HepG2 (cell line): ENCODE data around the gene EPM2A. TPM values are rescaled to one million over a fixed set of nuclear protein-coding genes. Genes with fewer than 3 reads are reported as not detected.
A peak's percentile ranks its signal among the peaks of the same experiment; 100 is the strongest.

Experiments
- ATAC-seq: fragments of 200-7000 bp; cut with Tn5 transposase; 3 replicates; pipeline ENCODE4 v1.9.1; 2020; ENCODE audit warnings: mild to moderate bottlenecking, moderate library complexity
- BruUV-seq: library from RNA; stranded (reverse); fragments of 400-500 nt; replicated peaks from 2 replicates; lab custom pipeline; 2021; lab: Mats Ljungman, UMichigan
- CTCF ChIA-PET: fragments of 300-600 bp; formaldehyde crosslinking; extraction: SDS; loops from one replicate; lab custom pipeline; 2021; ENCODE audit warnings: low total read pairs, inconsistent platforms, low intra/inter-chr PET ratio; lab: Yijun Ruan, JAX
- POLR2A ChIA-PET: fragments of 350-600 bp; sonication (Branson Sonifier 250); formaldehyde crosslinking; loops from one replicate; lab custom pipeline; 2020; ENCODE audit warnings: antibody characterized with exemption, inconsistent platforms; lab: Yijun Ruan, JAX
- DNase-seq: peaks from one replicate; pipeline ENCODE4 v3.0.0-alpha.2; 2015; ENCODE audit warnings: low spot score
- FAIRE-seq: peaks from 3 replicates; lab custom pipeline; 2011; peaks lifted over from hg19 to GRCh38; lab: Jason Lieb, UNC
- H2AFZ ChIP-seq: one replicate; pipeline ENCODE4 v1.6.1; 2011; ENCODE audit warnings: low read length, inconsistent platforms
- H3K27ac ChIP-seq: fragments of 300-600 bp; 3 replicates; pipeline ENCODE4 v1.8.0; 2011; ENCODE audit warnings: mixed run types, mild to moderate bottlenecking, mixed read lengths, low read length, inconsistent platforms; ENCODE audit not compliant: insufficient read depth; ENCODE audit errors: extremely low read length
- H3K27me3 ChIP-seq, 2 experiments: fragments of 200-600 bp in 1 of 2; 2 replicates in 1 of 2; 3 replicates in 1 of 2; pipeline versions ENCODE4 v1.6.0 to v1.8.0; 2011; ENCODE audit warnings: low read length in 2 of 2, mild to moderate bottlenecking in 2 of 2, moderate library complexity in 2 of 2, inconsistent platforms in 1 of 2; ENCODE audit not compliant: insufficient read depth in 2 of 2, control insufficient read depth in 1 of 2
- H3K36me3 ChIP-seq, 2 experiments: fragments of 200-600 bp in 1 of 2; replicated peaks in 1 of 2; 2 replicates in 1 of 2; 3 replicates in 1 of 2; pipeline versions ENCODE4 v1.5.1 to v1.8.0; 2011; ENCODE audit warnings: low read length in 2 of 2, inconsistent platforms in 1 of 2; ENCODE audit not compliant: insufficient read depth in 2 of 2, control insufficient read depth in 1 of 2
- H3K4me1 ChIP-seq: 2 replicates; pipeline ENCODE4 v1.5.1; 2012; ENCODE audit warnings: low read length, inconsistent platforms; ENCODE audit not compliant: insufficient read depth
- H3K4me2 ChIP-seq: 2 replicates; pipeline ENCODE4 v1.6.0; 2011; ENCODE audit warnings: low read depth, low read length, inconsistent platforms
- H3K4me3 ChIP-seq, 3 experiments: fragments of 200-600 bp in 1 of 3; sonication (generic), shearing (Covaris generic) in 1 of 3; replicated peaks in 1 of 3; 2 replicates each; pipeline ENCODE4 v1.5.1; 2011 to 2016; ENCODE audit warnings: low read length in 3 of 3, inconsistent platforms in 2 of 3, low read depth in 2 of 3, mild to moderate bottlenecking in 2 of 3, control low read depth in 1 of 3, mixed read lengths in 1 of 3; ENCODE audit not compliant: insufficient read depth in 1 of 3
- H3K79me2 ChIP-seq: one replicate; pipeline ENCODE4 v1.6.1; 2011; ENCODE audit warnings: low read length, inconsistent platforms; ENCODE audit not compliant: insufficient read depth
- H3K9ac ChIP-seq: 2 replicates; pipeline ENCODE4 v1.6.0; 2011; ENCODE audit warnings: mild to moderate bottlenecking, low read depth, low read length, inconsistent platforms; ENCODE audit not compliant: insufficient read depth
- H3K9me3 ChIP-seq: 2 replicates; pipeline ENCODE4 v1.5.1; 2012; ENCODE audit warnings: mild to moderate bottlenecking, low read length
- H4K20me1 ChIP-seq: 2 replicates; pipeline ENCODE4 v1.6.0; 2011; ENCODE audit warnings: inconsistent platforms, mild to moderate bottlenecking, low read length, moderate library complexity; ENCODE audit not compliant: insufficient read depth
- DNMT1 ChIP-seq: sonication (generic); formaldehyde crosslinking; IDR thresholded peaks from 2 replicates; pipeline ENCODE4 v1.5.1; 2020; ENCODE audit warnings: mild to moderate bottlenecking, missing genetic modification reagents
- EEA1 ChIP-seq: sonication (generic); formaldehyde crosslinking; IDR thresholded peaks from 2 replicates; pipeline ENCODE4 v1.5.1; 2020; ENCODE audit warnings: mild to moderate bottlenecking, missing genetic modification reagents, borderline replicate concordance
- HNRNPK ChIP-seq: fragments of 200-400 bp; formaldehyde crosslinking; IDR thresholded peaks from 2 replicates; pipeline ENCODE4 v1.6.1; 2018; ENCODE audit warnings: low read length, low read depth, moderate library complexity, mild to moderate bottlenecking; ENCODE audit not compliant: poor library complexity, severe bottlenecking
- MED13 ChIP-seq: sonication (generic); formaldehyde crosslinking; IDR thresholded peaks from 2 replicates; pipeline ENCODE4 v1.5.0; 2020; ENCODE audit warnings: missing genetic modification reagents
- NFIC ChIP-seq: IDR thresholded peaks from 2 replicates; pipeline ENCODE4 v1.6.1; 2012; ENCODE audit warnings: mild to moderate bottlenecking, low read length, inconsistent platforms
- PCBP1 ChIP-seq: fragments of 200-400 bp; formaldehyde crosslinking; IDR thresholded peaks from 2 replicates; pipeline ENCODE4 v1.6.1; 2017; ENCODE audit warnings: mild to moderate bottlenecking, low read depth, low read length, borderline replicate concordance
- PRMT3 ChIP-seq: sonication (generic); formaldehyde crosslinking; IDR thresholded peaks from 2 replicates; pipeline ENCODE4 v1.8.1; 2022; ENCODE audit warnings: low read depth, mild to moderate bottlenecking, moderate library complexity, missing genetic modification reagents, borderline replicate concordance
- RFX1 ChIP-seq: fragments of 450-650 bp; IDR thresholded peaks from 2 replicates; pipeline ENCODE4 v1.6.1; 2017
- ZBTB7B ChIP-seq: sonication (generic); formaldehyde crosslinking; IDR thresholded peaks from 2 replicates; pipeline ENCODE4 v1.4.0; 2020; ENCODE audit warnings: missing genetic modification reagents
- ZBTB8A ChIP-seq: sonication (generic); formaldehyde crosslinking; IDR thresholded peaks from 2 replicates; pipeline ENCODE4 v1.4.0; 2020; ENCODE audit warnings: mild to moderate bottlenecking, low read depth, missing genetic modification reagents, borderline replicate concordance
- ZNF17 ChIP-seq: sonication (generic); formaldehyde crosslinking; IDR thresholded peaks from 2 replicates; pipeline ENCODE4 v1.5.0; 2020; ENCODE audit warnings: mild to moderate bottlenecking, missing genetic modification reagents
- ZNF775 ChIP-seq: sonication (generic); formaldehyde crosslinking; IDR thresholded peaks from 2 replicates; pipeline ENCODE4 v1.4.0; 2020; ENCODE audit warnings: missing genetic modification reagents, mild to moderate bottlenecking, moderate library complexity, borderline replicate concordance
- WGBS: methylation state at CpG from one replicate; pipeline ENCODE4 v1.1.6; 2017; ENCODE audit warnings: low lambda C conversion rate; 5-methylcytosine and 5-hydroxymethylcytosine counted together
- in situ Hi-C: cut with HindIII; loops from 2 replicates; pipeline ENCODE4 v1.10.0; 2017; ENCODE audit warnings: low pct_unique_long_range_greater_than_20kb; ENCODE audit not compliant: extremely low pct_ligation_motif_present
- intact Hi-C: fragments of 100-400 bp; cut with micrococcal nuclease; formaldehyde crosslinking; loops from one replicate; pipeline ENCODE4 v1.10.0; 2022; ENCODE audit not compliant: unreplicated experiment
- polyA plus RNA-seq, 8 experiments: library from polyadenylated mRNA; depleted of rRNA in 3 of 8; stranded (reverse) in 7 of 8; unstranded in 1 of 8; fragments of >200 nt; fragmentation: Illumina TruSeq in 4 of 8; extraction: Trizol in 4 of 8; gene quantifications; 2 replicates each; pipeline versions ENCODE4 v1.2.1 to v1.2.3, GENCODE V29; 2011 to 2016; ENCODE audit warnings: low read depth in 4 of 8, missing spikeins in 1 of 8, mixed read lengths in 1 of 8; ENCODE audit not compliant: insufficient read depth in 1 of 8
- total RNA-seq, 5 experiments: library from RNA; depleted of rRNA; stranded (reverse); fragments of >200 nt; fragmentation: Illumina TruSeq; extraction: Trizol; gene quantifications; 2 replicates each; pipeline ENCODE4 v1.2.3, GENCODE V29; 2016; ENCODE audit warnings: low read depth in 1 of 5

The EPM2A gene
- total and polyA plus RNA-seq, 2 of the 13 experiments (the other 11 are each of a cell fraction or from before 2014, with no cell fraction given), result 4.6 to 9.2 TPM

DNA sequence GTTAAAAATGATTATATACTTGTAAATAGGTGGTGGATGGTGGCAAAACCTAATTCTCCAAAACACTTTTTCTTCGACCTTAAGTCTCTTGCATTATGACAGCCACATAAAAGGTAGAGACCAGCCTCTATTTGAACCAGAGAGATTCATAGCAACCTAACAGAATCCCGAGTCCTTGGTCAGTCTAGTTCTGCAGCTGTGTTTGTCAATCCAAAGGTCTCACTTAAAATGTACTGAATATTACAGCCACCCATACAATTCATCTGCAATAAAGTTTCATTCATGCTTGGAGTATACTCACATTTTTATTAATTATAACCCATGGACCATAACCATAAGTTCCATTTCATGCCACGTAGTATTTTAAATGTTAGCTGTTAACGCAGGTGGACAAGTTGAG lies 87.2 kb downstream of the EPM2A start:
- Histone ChIP-seq H2AFZ (no peak overlapping the region), H3K9me3 (no peaks in the 10 kb centered on the region), H3K9ac (no peak overlapping the region), H3K79me2 (no peaks in the 10 kb centered on the region), H4K20me1 (no peaks in the 10 kb centered on the region), H3K4me2 (no peak overlapping the region), H3K27ac (no peak overlapping the region), H3K4me1 (no peaks in the 10 kb centered on the region), H3K4me3 (no peak overlapping the region), H3K36me3 (no peaks in the 10 kb centered on the region), H3K27me3 (no peaks in the 10 kb centered on the region)
- FAIRE-seq, result no peak
- WGBS, result 72% methylated on average over 4 of the region's 4 CpGs
- BruUV-seq, result no TSS peak
- ATAC-seq, result peak; percentile 67
- in situ Hi-C loops, result no loop called here
- no peak for DNase-seq
- intact Hi-C loops, result no loop called here
- POLR2A ChIA-PET, result no interaction called here
- TF ChIP-seq ZBTB7B (no peak), EEA1 (no peak), MED13 (CRISPR knock-in tag) (no peak), PRMT3 (no peak), ZBTB8A (CRISPR knock-in tag) (no peak), NFIC (no peak), RFX1 (no peak), DNMT1 (CRISPR knock-in tag) (no peak), ZNF775 (no peak)
- CTCF ChIA-PET, result no interaction called here

DNA sequence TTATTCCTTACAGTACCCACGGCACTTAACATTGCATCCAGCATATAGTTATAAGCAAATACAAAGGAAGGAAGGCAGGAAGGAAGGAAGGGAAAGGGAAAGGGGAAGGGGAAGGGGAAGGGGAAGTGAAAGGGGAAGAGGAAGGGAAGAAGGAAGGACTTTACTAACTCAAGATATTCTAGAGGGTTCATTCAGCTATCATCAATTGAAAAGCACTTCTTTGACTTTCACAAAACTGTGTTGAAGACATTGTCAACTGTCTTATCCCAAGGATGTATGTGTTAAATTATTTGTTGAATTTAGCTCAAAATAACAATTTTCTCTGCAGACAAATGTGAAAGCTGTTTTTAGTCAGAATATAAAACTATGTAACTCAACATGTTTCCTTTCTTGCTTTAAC lies 87.7 kb downstream of the EPM2A start:
- ChIA-PET POLR2A (no interaction called here), CTCF (no interaction called here)
- no TSS peak for BruUV-seq
- Histone ChIP-seq H2AFZ (no peak overlapping the region), H3K4me1 (no peaks in the 10 kb centered on the region), H3K4me3 (no peak overlapping the region), H4K20me1 (no peaks in the 10 kb centered on the region), H3K4me2 (no peak overlapping the region), H3K9ac (no peak overlapping the region), H3K9me3 (no peaks in the 10 kb centered on the region), H3K27me3 (no peaks in the 10 kb centered on the region), H3K36me3 (no peaks in the 10 kb centered on the region), H3K79me2 (no peaks in the 10 kb centered on the region), H3K27ac (no peak overlapping the region)
- in situ Hi-C loops, result no loop called here
- FAIRE-seq, result no peak
- no peak for DNase-seq
- TF ChIP-seq PCBP1 (0 out of 2 replicates have a peak, but pooled peaks have one; percentile 27), HNRNPK (peak; percentile 96), ZNF17 (CRISPR knock-in tag) (no peak)
- intact Hi-C loops, result no loop called here
- ATAC-seq, result no peak
- 83% methylated on average over 1 of the region's 1 CpG for WGBS
